K562 (cell line): ENCODE measurements around the gene SAMD13.

Experiments used
- CBFB ChIP-seq: sonication (generic); formaldehyde crosslinking; IDR thresholded peaks from 2 replicates; pipeline ENCODE4 v1.4.0; 2020; ENCODE audit warnings: mild to moderate bottlenecking, missing genetic modification reagents
- CBX8 ChIP-seq: fragments of 200-600 bp; sonication (generic); IDR thresholded peaks from 2 replicates; pipeline ENCODE4 v1.6.1; 2012; ENCODE audit warnings: borderline replicate concordance, mixed run types, low read depth, mild to moderate bottlenecking, moderate library complexity, mixed read lengths, low read length, control low read depth, inconsistent platforms; ENCODE audit not compliant: poor library complexity, severe bottlenecking; ENCODE audit errors: extremely low read depth
- CEBPB ChIP-seq: fragments of 450-650 bp; IDR thresholded peaks from 2 replicates; pipeline ENCODE4 v1.6.1; 2016; ENCODE audit warnings: missing genetic modification characterization, missing compliant biosample characterization
- CHD1 ChIP-seq: fragments of 200-600 bp; sonication (generic); IDR thresholded peaks from one replicate; pipeline ENCODE4 v1.6.1; 2012; ENCODE audit warnings: mild to moderate bottlenecking, moderate library complexity, low read length, inconsistent platforms
- HNRNPK ChIP-seq: fragments of 200-400 bp; formaldehyde crosslinking; IDR thresholded peaks from one replicate; pipeline ENCODE4 v1.6.1; 2018; ENCODE audit warnings: mild to moderate bottlenecking, low read depth, low read length; ENCODE audit not compliant: poor library complexity, severe bottlenecking
- MXI1 ChIP-seq: IDR thresholded peaks from 2 replicates; pipeline ENCODE4 v1.6.1; 2011; ENCODE audit warnings: low read depth, mild to moderate bottlenecking, improper control_type of control experiment, low read length
- MYBL2 ChIP-seq, 2 experiments: fragments of 450-650 bp in 1 of 2; sonication (generic) in 1 of 2; formaldehyde crosslinking in 1 of 2; IDR thresholded peaks; 2 replicates each; pipeline versions ENCODE4 v1.6.1 to v1.8.1; 2017 to 2022; ENCODE audit warnings: borderline replicate concordance in 1 of 2, inconsistent platforms in 1 of 2, low read depth in 1 of 2, mild to moderate bottlenecking in 1 of 2, missing genetic modification reagents in 1 of 2, moderate library complexity in 1 of 2
- OTX1 ChIP-seq: fragments of 450-650 bp; formaldehyde crosslinking; IDR thresholded peaks from 2 replicates; pipeline ENCODE4 v1.4.0; 2022; ENCODE audit warnings: mild to moderate bottlenecking
- POLR2A ChIP-seq: fragments of 450-650 bp; conservative IDR thresholded peaks from 2 replicates; pipeline ENCODE4 v1.6.1; 2016
- RFX5 ChIP-seq: IDR thresholded peaks from 2 replicates; pipeline ENCODE4 v1.6.1; 2011; ENCODE audit warnings: low read depth, mild to moderate bottlenecking, improper control_type of control experiment, low read length
- ZNF583 ChIP-seq: fragments of 250-450 bp; sonication (Bioruptor Pico); IDR thresholded peaks from 2 replicates; pipeline ENCODE4 v1.4.0; 2020
- TF ChIP-seq, protein P1 (sequence below), 3 experiments: IDR thresholded peaks in 2 of 3; conservative IDR thresholded peaks in 1 of 3; 2 replicates each; pipeline ENCODE4 v1.5.1; 2011 to 2012; ENCODE audit warnings: low read length in 3 of 3, mild to moderate bottlenecking in 3 of 3, control low read depth in 2 of 3, improper control_type of control experiment in 1 of 3, inconsistent platforms in 1 of 3, low read depth in 1 of 3, mixed read lengths in 1 of 3, moderate library complexity in 1 of 3; ENCODE audit not compliant: insufficient read depth in 2 of 3

DNA sequence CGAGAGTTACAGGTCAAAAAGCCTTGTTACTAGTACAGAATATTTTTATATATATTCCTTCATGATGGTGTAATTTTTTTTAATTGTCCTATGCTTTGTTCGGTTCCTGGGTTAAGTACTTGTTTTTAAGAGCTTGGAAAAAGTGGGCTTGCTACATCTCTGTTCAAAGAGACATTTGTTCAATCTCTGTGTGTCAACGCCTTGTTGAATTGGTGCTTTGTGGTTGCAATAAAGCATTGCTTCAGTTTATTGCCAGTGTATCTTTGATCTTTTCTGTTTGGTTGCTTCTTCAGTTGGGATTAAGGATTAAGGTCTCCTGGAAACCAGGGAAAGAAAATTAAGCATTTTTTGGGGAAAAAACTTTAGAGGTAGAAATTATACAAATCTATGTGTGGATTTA is 49.0 kb downstream of the SAMD13 start:
- TF ChIP-seq CBX8 (no peak), OTX1 (no peak), MXI1 (no peak), RFX5 (no peak), CHD1 (no peak), CBFB (CRISPR knock-in tag) (no peak), HNRNPK (no peak), CEBPB (tag) (no peak), MYBL2 (IDR thresholded peaks at IDR 0.05; ENCODE audit: low read depth) (no peak), MYBL2 (CRISPR knock-in tag; IDR thresholded peaks at IDR 0.05; ENCODE audit: borderline replicate concordance) (no peak), POLR2A (no peak), ZNF583 (no peak)
- TF ChIP-seq, protein P1, sequence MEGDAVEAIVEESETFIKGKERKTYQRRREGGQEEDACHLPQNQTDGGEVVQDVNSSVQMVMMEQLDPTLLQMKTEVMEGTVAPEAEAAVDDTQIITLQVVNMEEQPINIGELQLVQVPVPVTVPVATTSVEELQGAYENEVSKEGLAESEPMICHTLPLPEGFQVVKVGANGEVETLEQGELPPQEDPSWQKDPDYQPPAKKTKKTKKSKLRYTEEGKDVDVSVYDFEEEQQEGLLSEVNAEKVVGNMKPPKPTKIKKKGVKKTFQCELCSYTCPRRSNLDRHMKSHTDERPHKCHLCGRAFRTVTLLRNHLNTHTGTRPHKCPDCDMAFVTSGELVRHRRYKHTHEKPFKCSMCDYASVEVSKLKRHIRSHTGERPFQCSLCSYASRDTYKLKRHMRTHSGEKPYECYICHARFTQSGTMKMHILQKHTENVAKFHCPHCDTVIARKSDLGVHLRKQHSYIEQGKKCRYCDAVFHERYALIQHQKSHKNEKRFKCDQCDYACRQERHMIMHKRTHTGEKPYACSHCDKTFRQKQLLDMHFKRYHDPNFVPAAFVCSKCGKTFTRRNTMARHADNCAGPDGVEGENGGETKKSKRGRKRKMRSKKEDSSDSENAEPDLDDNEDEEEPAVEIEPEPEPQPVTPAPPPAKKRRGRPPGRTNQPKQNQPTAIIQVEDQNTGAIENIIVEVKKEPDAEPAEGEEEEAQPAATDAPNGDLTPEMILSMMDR (IDR thresholded peaks at IDR 0.05 in 2 of 3, conservative IDR thresholded peaks at IDR 0.05 in 1 of 3; ENCODE audit: insufficient read depth in 2 of 3, low read depth in 1 of 3, low read length in 3 of 3): no peak
